Psoas muscle (tissue), 8 donors: ENCODE data around the gene ROR2. TPM values are rescaled to one million over a fixed set of nuclear protein-coding genes. Genes with fewer than 3 reads are reported as not detected.
"Not testable (repeated sequence)": the region's sequence is repeated elsewhere in the genome, so short reads cannot be mapped to it uniquely, and the experiment has no call there.

ENCODE experiments used
- ATAC-seq, 4 donors: fragments of 200-7000 bp; cut with Tn5 transposase; one replicate each; pipeline ENCODE4 v1.9.1; 2020; ENCODE audit warnings: moderate library complexity in 3 of 4, mild to moderate bottlenecking in 2 of 4
- DNase-seq, 2 donors: peaks; one replicate each; pipeline ENCODE4 v3.0.0-alpha.2; 2020
- H3K27ac ChIP-seq: fragments of 200-600 bp; one replicate; pipeline ENCODE4 v1.8.0; 2022
- H3K27me3 ChIP-seq, 3 donors: fragments of 200-600 bp in 1 of 3; one replicate each; pipeline versions ENCODE4 v1.6.1 to v1.8.0; 2013 to 2022; ENCODE audit warnings: low read length in 2 of 3, mild to moderate bottlenecking in 2 of 3, moderate library complexity in 1 of 3; ENCODE audit not compliant: insufficient read depth in 3 of 3
- H3K36me3 ChIP-seq, 2 donors: fragments of 200-600 bp in 1 of 2; one replicate each; pipeline versions ENCODE4 v1.6.1 to v1.8.0; 2013 to 2022; ENCODE audit warnings: low read depth in 1 of 2, mild to moderate bottlenecking in 1 of 2, moderate library complexity in 1 of 2; ENCODE audit not compliant: insufficient read depth in 1 of 2
- H3K4me1 ChIP-seq: fragments of 200-600 bp; one replicate; pipeline ENCODE4 v1.8.0; 2022
- H3K4me3 ChIP-seq: fragments of 200-600 bp; one replicate; pipeline ENCODE4 v1.8.0; 2022; ENCODE audit warnings: mild to moderate bottlenecking
- H3K9me3 ChIP-seq: fragments of 200-600 bp; one replicate; pipeline ENCODE4 v1.8.0; 2022
- CTCF ChIP-seq: fragments of 200-600 bp; IDR thresholded peaks from one replicate; pipeline ENCODE4 v1.8.0; 2022; ENCODE audit warnings: antibody characterized with exemption
- WGBS, 3 donors: extraction: QIAGEN DNeasy Blood & Tissue Kit; methylation state at CpG; one replicate each; pipeline versions ENCODE4 v1.1.6 to v1.1.7; 2013; 5-methylcytosine and 5-hydroxymethylcytosine counted together
- intact Hi-C, 2 donors: fragments of 100-400 bp; cut with DNase I; formaldehyde crosslinking; loops; one replicate each; pipeline versions ENCODE4 v1.11.0 to v1.14.2; 2022
- polyA plus RNA-seq, 3 donors: library from polyadenylated mRNA; stranded (reverse); fragments of 200-250 nt; gene quantifications; one replicate each; pipeline ENCODE4 v1.2.3, GENCODE V29; 2013
- total RNA-seq, 4 donors: library from RNA; stranded (reverse); fragmentation: NEBNext Ultra II Directional in 2 of 4; extraction: Animal tissue kit (Norgen Biotek cat#: 25700) in 2 of 4; gene quantifications; one replicate each; pipeline versions ENCODE4 v1.2.1 to v1.2.4, GENCODE V29; 2021 to 2023
- donor health status: healthy with polysubstance abuse.
- donor health status: DM: no; HTN: no; CAD: no; lungs with moderate emphysema.
- donor health status: Bipolar disorder and iron deficiency.
- donor health status: healthy.
- donor health status: DM: yes; HTN: yes; CAD: no.
- donor health status: DM: no; HTN: no; CAD: no.
- donor health status: DM: no; HTN: no; CAD: no.
- donor health status: DM: yes; HTN: yes; CAD: no.

Gene ROR2
- total and polyA plus RNA-seq, 7 donors: 0.05 to 0.52 (median 0.15) TPM

- 61 to 71% (median 67%) methylated on average over 12 of the region's 12 CpGs for WGBS, 3 donors
- ATAC-seq (no peak), DNase-seq (no peak)
- no peak overlapping the region for H3K27ac ChIP-seq
- no peak for TF ChIP-seq CTCF
- peaks cover 0 to 6% (median 3%) of the 10 kb centered on the region in 3 donors for H3K27me3 ChIP-seq
- no peak overlapping the region for H3K4me3 ChIP-seq
- no peaks in the 10 kb centered on the region for H3K36me3 ChIP-seq
- H3K4me1 ChIP-seq: no peaks in the 10 kb centered on the region
- H3K9me3 ChIP-seq: no peaks in the 10 kb centered on the region
- intact Hi-C loops: no loop called here
Observed at GRCh38 chr9:91800473-91801030, 149.5 kb downstream of the ROR2 start.

- Histone ChIP-seq H3K4me1 (no peaks in the 10 kb centered on the region), H3K9me3 (no peaks in the 10 kb centered on the region)
- intact Hi-C loops: no loop called here
Observed at GRCh38 chr9:91799113-91799744, 150.8 kb downstream of the ROR2 start.

GRCh38 chr9:91798273-91799112 lies 151.5 kb downstream of the ROR2 start:
- DNase-seq, ATAC-seq, H3K27ac ChIP-seq, intact Hi-C loops, H3K9me3 ChIP-seq, H3K4me1 ChIP-seq, H3K36me3 ChIP-seq, H3K27me3 ChIP-seq, H3K4me3 ChIP-seq: not testable (repeated sequence)
- WGBS, 3 donors: 78 to 82% (median 79%) methylated on average over 14 of the region's 14 CpGs

More at GRCh38 chr9:91799113-91799744, 150.8 kb downstream of the ROR2 start:
- H3K36me3 ChIP-seq: no peaks in the 10 kb centered on the region
- WGBS, 3 donors: 78 to 79% (median 78%) methylated on average over 10 of the region's 10 CpGs
- ATAC-seq (no peak), DNase-seq (no peak)
- no peak overlapping the region for H3K27ac ChIP-seq
- TF ChIP-seq CTCF: no peak
- H3K4me3 ChIP-seq: no peak overlapping the region
- peaks cover 0 to 3% (median 3%) of the 10 kb centered on the region in 3 donors for H3K27me3 ChIP-seq

GRCh38 chr9:91797517-91797916 lies 152.5 kb downstream of the ROR2 start:
- DNase-seq, H3K9me3 ChIP-seq, intact Hi-C loops, H3K4me1 ChIP-seq, H3K27me3 ChIP-seq, H3K27ac ChIP-seq, ATAC-seq, H3K4me3 ChIP-seq, H3K36me3 ChIP-seq: not testable (repeated sequence)
- 80 to 92% methylated on average over 1 of the region's 2 CpGs; no CpG with 5 or more reads in 1 of the 3 donors for WGBS, 3 donors

GRCh38 chr9:91796516-91796915 lies 153.5 kb downstream of the ROR2 start:
- H3K4me3 ChIP-seq, H3K27ac ChIP-seq, H3K4me1 ChIP-seq, intact Hi-C loops, H3K9me3 ChIP-seq, H3K27me3 ChIP-seq, DNase-seq, ATAC-seq, H3K36me3 ChIP-seq: not testable (repeated sequence)
- WGBS, 3 donors: 72 to 87% (median 85%) methylated on average over 4 of the region's 4 CpGs
